Suprapubic skin (tissue), 4 donors: ENCODE results near the gene DCP1A.

Source experiments
- EP300 ChIP-seq: sonication (generic); formaldehyde crosslinking; IDR thresholded peaks from one replicate; pipeline ENCODE4 v1.6.1; 2017; ENCODE audit warnings: antibody characterized with exemption
- POLR2A ChIP-seq, 2 donors: fragments of 450-650 bp; IDR thresholded peaks; one replicate each; pipeline ENCODE4 v1.6.1; 2017; ENCODE audit warnings: antibody characterized with exemption in 2 of 2, mild to moderate bottlenecking in 2 of 2, moderate library complexity in 2 of 2
- POLR2AphosphoS5 ChIP-seq, 3 donors: sonication (generic); formaldehyde crosslinking; IDR thresholded peaks; one replicate each; pipeline ENCODE4 v1.6.1; 2017; ENCODE audit warnings: antibody characterized with exemption in 3 of 3
- TF ChIP-seq, protein P1 (sequence below), 2 donors: fragments of 200-600 bp in 1 of 2; fragments of 450-650 bp in 1 of 2; sonication (generic) in 1 of 2; IDR thresholded peaks; one replicate each; pipeline ENCODE4 v1.5.1; 2016 to 2019; ENCODE audit warnings: antibody characterized with exemption in 2 of 2, mild to moderate bottlenecking in 1 of 2, moderate library complexity in 1 of 2

- TF ChIP-seq EP300 = no peak
- TF ChIP-seq, protein P1, sequence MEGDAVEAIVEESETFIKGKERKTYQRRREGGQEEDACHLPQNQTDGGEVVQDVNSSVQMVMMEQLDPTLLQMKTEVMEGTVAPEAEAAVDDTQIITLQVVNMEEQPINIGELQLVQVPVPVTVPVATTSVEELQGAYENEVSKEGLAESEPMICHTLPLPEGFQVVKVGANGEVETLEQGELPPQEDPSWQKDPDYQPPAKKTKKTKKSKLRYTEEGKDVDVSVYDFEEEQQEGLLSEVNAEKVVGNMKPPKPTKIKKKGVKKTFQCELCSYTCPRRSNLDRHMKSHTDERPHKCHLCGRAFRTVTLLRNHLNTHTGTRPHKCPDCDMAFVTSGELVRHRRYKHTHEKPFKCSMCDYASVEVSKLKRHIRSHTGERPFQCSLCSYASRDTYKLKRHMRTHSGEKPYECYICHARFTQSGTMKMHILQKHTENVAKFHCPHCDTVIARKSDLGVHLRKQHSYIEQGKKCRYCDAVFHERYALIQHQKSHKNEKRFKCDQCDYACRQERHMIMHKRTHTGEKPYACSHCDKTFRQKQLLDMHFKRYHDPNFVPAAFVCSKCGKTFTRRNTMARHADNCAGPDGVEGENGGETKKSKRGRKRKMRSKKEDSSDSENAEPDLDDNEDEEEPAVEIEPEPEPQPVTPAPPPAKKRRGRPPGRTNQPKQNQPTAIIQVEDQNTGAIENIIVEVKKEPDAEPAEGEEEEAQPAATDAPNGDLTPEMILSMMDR (IDR thresholded peaks at IDR 0.05) = no peak
- no peak for TF ChIP-seq POLR2A (IDR thresholded peaks at IDR 0.05)
- TF ChIP-seq POLR2AphosphoS5 (IDR thresholded peaks at IDR 0.05) = no peak
Measured at GRCh38 chr3:53354945-53355498, 7.7 kb upstream of the DCP1A start.
